Measurements from ENCODE around the gene TCF3. TPM values are rescaled to one million over a fixed set of nuclear protein-coding genes. Genes with fewer than 3 reads are reported as not detected.

TCF3 gene
- total RNA-seq, 1 experiment from 2014 or later, result 304 TPM

DNA sequence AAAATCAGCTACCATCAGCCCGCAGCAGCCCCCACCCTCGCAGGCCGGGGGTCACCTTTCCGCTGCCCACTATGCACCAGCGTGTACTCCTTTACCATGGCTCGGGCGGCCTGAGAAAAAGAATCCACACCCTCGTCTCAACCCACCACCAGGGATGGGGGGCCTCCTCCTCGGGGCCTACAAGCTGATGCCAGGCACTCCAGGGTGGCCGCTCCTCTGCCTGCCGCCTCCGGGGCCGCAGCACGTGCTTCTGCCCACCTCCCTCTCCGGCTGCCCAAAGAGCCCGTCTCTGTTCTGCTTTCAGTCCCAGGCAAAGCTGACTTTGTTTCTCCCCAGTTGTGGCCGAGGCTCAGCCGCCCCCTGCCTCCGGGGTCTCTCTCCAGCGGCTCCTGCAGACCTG lies 73.2 kb downstream of the TCF3 start:
- Histone ChIP-seq H3K23ac (ENCODE audit: insufficient read length, low read depth, low read length) (no peak overlapping the region), H2AFZ (ENCODE audit: low read length) (no peak overlapping the region), H3T11ph (ENCODE audit: low read length) (no peak overlapping the region), H3K9ac (ENCODE audit: extremely low read depth, insufficient read length, low read length) (no peak overlapping the region), H3K4me1 (ENCODE audit: insufficient read depth, low read length) (no peaks in the 10 kb centered on the region), H4K20me1 (ENCODE audit: control insufficient read depth, insufficient read depth, insufficient read length) (no peaks in the 10 kb centered on the region), H2BK12ac (ENCODE audit: insufficient read length, low read depth, low read length) (no peak overlapping the region), H3K56ac (ENCODE audit: insufficient read length, low read depth, low read length) (no peak overlapping the region), H3K27me3 (ENCODE audit: insufficient read depth, low read length) (no peaks in the 10 kb centered on the region), H3K79me1 (ENCODE audit: insufficient read depth, low read depth, low read length, poor library complexity, severe bottlenecking) (no peaks in the 10 kb centered on the region), H3K18ac (ENCODE audit: insufficient read length, low read depth, low read length) (no peak overlapping the region), H2AK5ac (ENCODE audit: insufficient read length, low read length) (no peak overlapping the region), H4K8ac (replicated peaks; ENCODE audit: insufficient read length, low read depth, low read length) (no peak overlapping the region), H3K4me2 (ENCODE audit: insufficient read depth, insufficient read length, low read length) (no peak overlapping the region), H3K14ac (ENCODE audit: insufficient read depth, low read length) (no peak overlapping the region), H4K5ac (ENCODE audit: insufficient read length, low read depth, low read length) (no peak overlapping the region), H4K91ac (ENCODE audit: insufficient read length, low read depth, low read length) (no peak overlapping the region), H3K79me2 (ENCODE audit: insufficient read depth, low read length) (no peaks in the 10 kb centered on the region), H3K4ac (ENCODE audit: low read depth, low read length) (no peak overlapping the region), H2BK120ac (ENCODE audit: low read depth, low read length, poor library complexity, severe bottlenecking) (no peak overlapping the region), H3K27ac (ENCODE audit: insufficient read length, low read depth, low read length) (no peak overlapping the region), H3K23me2 (ENCODE audit: insufficient read length, low read depth, low read length, poor library complexity, severe bottlenecking) (no peaks in the 10 kb centered on the region), H2BK20ac (ENCODE audit: low read depth, low read length, poor library complexity, severe bottlenecking) (no peak overlapping the region), H3K9me3 (ENCODE audit: control insufficient read depth, low read depth, low read length) (no peaks in the 10 kb centered on the region), H2BK5ac (ENCODE audit: insufficient read length, low read length) (no peak overlapping the region), H2BK15ac (ENCODE audit: low read depth, low read length) (no peak overlapping the region)
- Mint-ChIP-seq H3K36me3 (ENCODE audit: insufficient read depth in 1 of 3, low read depth in 3 of 3) (peaks cover 22 to 70% (median 57%) of the 10 kb centered on the region in 3 experiments; a peak in 6 of 7 replicates), H3K4me3 (no peak overlapping the region), H3K9me3 (no peaks in the 10 kb centered on the region; a peak in 1 of 5 replicates), H3K4me1 (no peaks in the 10 kb centered on the region), H3K27ac (peak overlapping the region in 1 of 3 experiments; percentile 71; a peak in 2 of 7 replicates), H3K27me3 (ENCODE audit: low read depth) (no peaks in the 10 kb centered on the region; the same call in 1 of the 2 replicates)
- TF ChIP-seq, protein P1, sequence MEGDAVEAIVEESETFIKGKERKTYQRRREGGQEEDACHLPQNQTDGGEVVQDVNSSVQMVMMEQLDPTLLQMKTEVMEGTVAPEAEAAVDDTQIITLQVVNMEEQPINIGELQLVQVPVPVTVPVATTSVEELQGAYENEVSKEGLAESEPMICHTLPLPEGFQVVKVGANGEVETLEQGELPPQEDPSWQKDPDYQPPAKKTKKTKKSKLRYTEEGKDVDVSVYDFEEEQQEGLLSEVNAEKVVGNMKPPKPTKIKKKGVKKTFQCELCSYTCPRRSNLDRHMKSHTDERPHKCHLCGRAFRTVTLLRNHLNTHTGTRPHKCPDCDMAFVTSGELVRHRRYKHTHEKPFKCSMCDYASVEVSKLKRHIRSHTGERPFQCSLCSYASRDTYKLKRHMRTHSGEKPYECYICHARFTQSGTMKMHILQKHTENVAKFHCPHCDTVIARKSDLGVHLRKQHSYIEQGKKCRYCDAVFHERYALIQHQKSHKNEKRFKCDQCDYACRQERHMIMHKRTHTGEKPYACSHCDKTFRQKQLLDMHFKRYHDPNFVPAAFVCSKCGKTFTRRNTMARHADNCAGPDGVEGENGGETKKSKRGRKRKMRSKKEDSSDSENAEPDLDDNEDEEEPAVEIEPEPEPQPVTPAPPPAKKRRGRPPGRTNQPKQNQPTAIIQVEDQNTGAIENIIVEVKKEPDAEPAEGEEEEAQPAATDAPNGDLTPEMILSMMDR (conservative IDR thresholded peaks at IDR 0.05), result no peak
- DNase-seq, result no peak
- no CpG with 5 or more reads among the region's 20 CpGs for WGBS (ENCODE audit: extremely low coverage, insufficient read length, low lambda C conversion rate)

Data from H9 (cell line).